PC-3 (cell line): Measurements from ENCODE around the gene FLNC. TPM values are rescaled to one million over a fixed set of nuclear protein-coding genes. Genes with fewer than 3 reads are reported as not detected.

Experiments used
- ATAC-seq: fragments of 200-7000 bp; cut with Tn5 transposase; 2 replicates; pipeline ENCODE4 v1.9.1; 2020; ENCODE audit warnings: mild to moderate bottlenecking, moderate library complexity
- BruUV-seq: library from RNA; stranded (reverse); fragments of 400-500 nt; replicated peaks from 2 replicates; lab custom pipeline; 2021; lab: Mats Ljungman, UMichigan
- CTCF ChIA-PET: fragments of 300-600 bp; sonication (Branson Sonifier 250); formaldehyde crosslinking; loops from one replicate; lab custom pipeline; 2022; ENCODE audit warnings: antibody characterized with exemption; lab: Charles Lee
- POLR2A ChIA-PET: fragments of 300-600 bp; sonication (Branson Sonifier 250); formaldehyde crosslinking; loops from one replicate; lab custom pipeline; 2022; ENCODE audit warnings: antibody characterized with exemption; ENCODE audit not compliant: unreplicated experiment; lab: Charles Lee
- DNase-seq: peaks from one replicate; pipeline ENCODE4 v3.0.0-alpha.2; 2015
- H2AFZ ChIP-seq: fragments of 300-600 bp; sonication (generic); 2 replicates; pipeline ENCODE4 v1.6.0; 2016; ENCODE audit warnings: antibody characterized with exemption, low read length
- H3F3A ChIP-seq: fragments of 300-600 bp; sonication (generic); one replicate; pipeline ENCODE4 v1.6.0; 2017; ENCODE audit warnings: antibody characterized with exemption, low read length, control low read depth, mild to moderate bottlenecking; ENCODE audit not compliant: unreplicated experiment
- H3K27ac ChIP-seq: fragments of 300-600 bp; sonication (generic); 2 replicates; pipeline ENCODE4 v1.5.1; 2016; ENCODE audit warnings: mild to moderate bottlenecking, low read length
- H3K27me3 ChIP-seq: fragments of 300-600 bp; sonication (generic); 2 replicates; pipeline ENCODE4 v1.6.1; 2016; ENCODE audit warnings: low read length, mixed read lengths
- H3K36me3 ChIP-seq: fragments of 300-600 bp; sonication (generic); 2 replicates; pipeline ENCODE4 v1.6.1; 2016; ENCODE audit warnings: low read depth, mixed run types, low read length, mixed read lengths
- H3K4me1 ChIP-seq: fragments of 300-600 bp; sonication (generic); 2 replicates; pipeline ENCODE4 v1.5.1; 2016; ENCODE audit warnings: low read length; ENCODE audit not compliant: insufficient read depth
- H3K4me2 ChIP-seq: fragments of 300-600 bp; sonication (generic); 2 replicates; pipeline ENCODE4 v1.6.0; 2016; ENCODE audit warnings: low read length
- H3K4me3 ChIP-seq: fragments of 300-600 bp; sonication (generic); 2 replicates; pipeline ENCODE4 v1.5.1; 2016; ENCODE audit warnings: mild to moderate bottlenecking, low read length, mixed read lengths
- H3K79me2 ChIP-seq: fragments of 300-600 bp; sonication (generic); 2 replicates; pipeline ENCODE4 v1.6.1; 2017; ENCODE audit warnings: low read length, mixed read lengths
- H3K9ac ChIP-seq: fragments of 300-600 bp; sonication (generic); 2 replicates; pipeline ENCODE4 v1.6.0; 2016; ENCODE audit warnings: mild to moderate bottlenecking, low read length
- H3K9me2 ChIP-seq: fragments of 300-600 bp; sonication (generic); replicated peaks from 2 replicates; pipeline ENCODE4 v1.6.1; 2016; ENCODE audit warnings: mixed run types, low read length, mixed read lengths
- H3K9me3 ChIP-seq: fragments of 300-600 bp; sonication (generic); 2 replicates; pipeline ENCODE4 v1.6.1; 2016; ENCODE audit warnings: low read length, mixed read lengths
- H4K20me1 ChIP-seq: fragments of 300-600 bp; sonication (generic); 2 replicates; pipeline ENCODE4 v1.6.1; 2016; ENCODE audit warnings: low read length, mixed read lengths
- CTCF ChIP-seq: fragments of 300-600 bp; sonication (generic); conservative IDR thresholded peaks from 2 replicates; pipeline ENCODE4 v1.5.1; 2017; ENCODE audit warnings: antibody characterized with exemption, low read depth, mild to moderate bottlenecking, low read length
- EZH2 ChIP-seq: fragments of 300-600 bp; sonication (generic); IDR thresholded peaks from one replicate; pipeline ENCODE4 v1.6.1; 2017; ENCODE audit warnings: antibody characterized with exemption, mild to moderate bottlenecking, low read length; ENCODE audit not compliant: unreplicated experiment
- EZH2phosphoT487 ChIP-seq: fragments of 300-600 bp; sonication (generic); IDR thresholded peaks from 2 replicates; pipeline ENCODE4 v1.6.1; 2018; ENCODE audit warnings: mild to moderate bottlenecking, antibody characterized with exemption, low read length, borderline replicate concordance
- intact Hi-C: fragments of 100-400 bp; cut with micrococcal nuclease; formaldehyde crosslinking; loops from 2 replicates; pipeline ENCODE4 v1.9.0; 2023
- total RNA-seq: library from RNA; depleted of rRNA; stranded (reverse); fragments of >200 nt; gene quantifications from 2 replicates; pipeline ENCODE4 v1.2.3, GENCODE V29; 2014

The FLNC gene
- total RNA-seq, 1 experiment from 2014 or later: 88.7 TPM

- no peak overlapping the region for H3K27ac ChIP-seq
- no peaks in the 10 kb centered on the region for H3F3A ChIP-seq
- ChIA-PET CTCF (interaction anchor here (0.6 to 1.2 kb wide), 2 partner anchors 15 to 55 kb away, joined by 4 to 5 read pairs; no protein-coding TSS in a partner anchor), POLR2A (no interaction called here)
- no peak overlapping the region for H2AFZ ChIP-seq
- intact Hi-C loops: no loop called here
- DNase-seq: peak; percentile 33
- H3K9me2 ChIP-seq: no peaks in the 10 kb centered on the region
- H3K79me2 ChIP-seq: no peaks in the 10 kb centered on the region
- H3K27me3 ChIP-seq: no peaks in the 10 kb centered on the region
- H3K4me3 ChIP-seq: no peak overlapping the region
- H3K4me1 ChIP-seq: no peaks in the 10 kb centered on the region
- H4K20me1 ChIP-seq: no peaks in the 10 kb centered on the region
- peaks cover 23% of the 10 kb centered on the region for H3K36me3 ChIP-seq
- H3K9me3 ChIP-seq: no peaks in the 10 kb centered on the region
- H3K4me2 ChIP-seq: no peak overlapping the region
- peak; percentile 38; the same call in 1 of the 2 replicates for ATAC-seq
- no peak for TF ChIP-seq EZH2
- TF ChIP-seq CTCF: peak; percentile 75
- no peak overlapping the region for H3K9ac ChIP-seq
- no TSS peak for BruUV-seq
These were observed 11.9 kb downstream of the FLNC start for GRCh38 chr7:128841921-128842673.

- no peak overlapping the region for H2AFZ ChIP-seq
- intact Hi-C loops: no loop called here
- H3K27me3 ChIP-seq: no peaks in the 10 kb centered on the region
- DNase-seq (no peak), ATAC-seq (no peak)
- no peaks in the 10 kb centered on the region for H3K9me3 ChIP-seq
- ChIA-PET POLR2A (no interaction called here), CTCF (no interaction called here)
- H3K79me2 ChIP-seq: no peaks in the 10 kb centered on the region
- no peaks in the 10 kb centered on the region for H4K20me1 ChIP-seq
- no peak for TF ChIP-seq EZH2phosphoT487
- TF ChIP-seq CTCF: no peak
- no peak for TF ChIP-seq EZH2
- no peak overlapping the region for H3K4me2 ChIP-seq
- H3K27ac ChIP-seq: no peak overlapping the region
- H3K36me3 ChIP-seq: peaks cover 23% of the 10 kb centered on the region
- H3K9me2 ChIP-seq: no peaks in the 10 kb centered on the region
- no TSS peak for BruUV-seq
- no peaks in the 10 kb centered on the region for H3F3A ChIP-seq
- H3K9ac ChIP-seq: no peak overlapping the region
- no peak overlapping the region for H3K4me3 ChIP-seq
- no peaks in the 10 kb centered on the region for H3K4me1 ChIP-seq
These were observed 12.8 kb downstream of the FLNC start for GRCh38 chr7:128842674-128843641.
